Measurements from ENCODE around the gene SETD1A. TPM values are rescaled to one million over a fixed set of nuclear protein-coding genes. Genes with fewer than 3 reads are reported as not detected.

The SETD1A gene
- total and polyA plus RNA-seq, 5 donors: 9.6 to 11.6 (median 10.2) TPM

GRCh38 chr16:30956601-30957455 lies 726 bp upstream of the SETD1A start:
- Histone ChIP-seq H3K4me3 (ENCODE audit: low read length) (peak overlapping the region; percentile 94), H3K4me1 (ENCODE audit: control insufficient read depth, insufficient read depth, low read length) (no peaks in the 10 kb centered on the region), H3K27me3 (ENCODE audit: control insufficient read depth, insufficient read depth) (no peaks in the 10 kb centered on the region), H3K27ac (ENCODE audit: low read length) (peak overlapping the region; percentile 97), H3K9me3 (ENCODE audit: control insufficient read depth, low read length) (no peaks in the 10 kb centered on the region)
- WGBS: 28% methylated on average over 42 of the region's 42 CpGs
- DNase-seq (peak; percentile 91 to 95 (median 94)), ATAC-seq (peak; percentile 86)
- intact Hi-C loops (cut with DNase I): no loop called here

- H3K27me3 ChIP-seq (ENCODE audit: control insufficient read depth, insufficient read depth): no peaks in the 10 kb centered on the region
- DNase-seq: peak in 1 of 3 donors; percentile 86
- peak overlapping the region; percentile 99 for H3K27ac ChIP-seq (ENCODE audit: low read length)
- H3K4me1 ChIP-seq (ENCODE audit: control insufficient read depth, insufficient read depth, low read length): no peaks in the 10 kb centered on the region
- intact Hi-C loops (cut with DNase I): no loop called here
- H3K9me3 ChIP-seq (ENCODE audit: control insufficient read depth, low read length): no peaks in the 10 kb centered on the region
- ATAC-seq: peak; percentile 12 to 13
- 11% methylated on average over 55 of the region's 55 CpGs for WGBS
- H3K4me3 ChIP-seq (ENCODE audit: low read length): peak overlapping the region; percentile 94
Observed at GRCh38 chr16:30958175-30959079, 873 bp downstream of the SETD1A start.

- Histone ChIP-seq H3K4me3 (ENCODE audit: low read length) (no peak overlapping the region), H3K27ac (ENCODE audit: low read length) (no peak overlapping the region), H3K27me3 (ENCODE audit: control insufficient read depth, insufficient read depth) (no peaks in the 10 kb centered on the region), H3K9me3 (ENCODE audit: control insufficient read depth, low read length) (no peaks in the 10 kb centered on the region), H3K4me1 (ENCODE audit: control insufficient read depth, insufficient read depth, low read length) (no peaks in the 10 kb centered on the region)
- intact Hi-C loops (cut with DNase I): no loop called here
- no peak for ATAC-seq
- 91% methylated on average over 11 of the region's 11 CpGs for WGBS
- peak in 1 of 3 donors; percentile 57 for DNase-seq
Observed at GRCh38 chr16:30961384-30961783, 3.8 kb downstream of the SETD1A start.

- 93% methylated on average over 18 of the region's 18 CpGs for WGBS
- H3K4me1 ChIP-seq (ENCODE audit: control insufficient read depth, insufficient read depth, low read length): no peaks in the 10 kb centered on the region
- H3K27ac ChIP-seq (ENCODE audit: low read length): no peak overlapping the region
- H3K27me3 ChIP-seq (ENCODE audit: control insufficient read depth, insufficient read depth): no peaks in the 10 kb centered on the region
- H3K9me3 ChIP-seq (ENCODE audit: control insufficient read depth, low read length): no peaks in the 10 kb centered on the region
- ATAC-seq: no peak
- H3K4me3 ChIP-seq (ENCODE audit: low read length): no peak overlapping the region
- intact Hi-C loops (cut with DNase I): no loop called here
- peak in 1 of 3 donors; percentile 60 for DNase-seq
Observed at GRCh38 chr16:30963925-30964511, 6.5 kb downstream of the SETD1A start.

GRCh38 chr16:30964574-30965226 lies 7.1 kb downstream of the SETD1A start:
- no peaks in the 10 kb centered on the region for H3K4me1 ChIP-seq (ENCODE audit: control insufficient read depth, insufficient read depth, low read length)
- no peak overlapping the region for H3K27ac ChIP-seq (ENCODE audit: low read length)
- DNase-seq: peak in 1 of 3 donors; percentile 42
- no peak for ATAC-seq
- intact Hi-C loops (cut with DNase I): no loop called here
- no peak overlapping the region for H3K4me3 ChIP-seq (ENCODE audit: low read length)
- no peaks in the 10 kb centered on the region for H3K9me3 ChIP-seq (ENCODE audit: control insufficient read depth, low read length)
- H3K27me3 ChIP-seq (ENCODE audit: control insufficient read depth, insufficient read depth): no peaks in the 10 kb centered on the region
- 88% methylated on average over 33 of the region's 33 CpGs for WGBS

- DNase-seq: peak in 1 of 3 donors; percentile 25
- WGBS: 86% methylated on average over 15 of the region's 15 CpGs
- Histone ChIP-seq H3K4me3 (ENCODE audit: low read length) (no peak overlapping the region), H3K4me1 (ENCODE audit: control insufficient read depth, insufficient read depth, low read length) (no peaks in the 10 kb centered on the region), H3K27me3 (ENCODE audit: control insufficient read depth, insufficient read depth) (no peaks in the 10 kb centered on the region), H3K27ac (ENCODE audit: low read length) (no peak overlapping the region), H3K9me3 (ENCODE audit: control insufficient read depth, low read length) (no peaks in the 10 kb centered on the region)
- intact Hi-C loops (cut with DNase I): no loop called here
- no peak for ATAC-seq
Observed at GRCh38 chr16:30965436-30965835, 7.9 kb downstream of the SETD1A start.

- no peaks in the 10 kb centered on the region for H3K27me3 ChIP-seq (ENCODE audit: control insufficient read depth, insufficient read depth)
- intact Hi-C loops (cut with DNase I): no loop called here
- 92% methylated on average over 19 of the region's 19 CpGs for WGBS
- no peak overlapping the region for H3K4me3 ChIP-seq (ENCODE audit: low read length)
- ATAC-seq (peak in 1 of 2 donors; percentile 17), DNase-seq (peak in 1 of 3 donors; percentile 35)
- no peak overlapping the region for H3K27ac ChIP-seq (ENCODE audit: low read length)
- H3K9me3 ChIP-seq (ENCODE audit: control insufficient read depth, low read length): no peaks in the 10 kb centered on the region
- H3K4me1 ChIP-seq (ENCODE audit: control insufficient read depth, insufficient read depth, low read length): no peaks in the 10 kb centered on the region
Observed at GRCh38 chr16:30966033-30966619, 8.6 kb downstream of the SETD1A start.

- no peak overlapping the region for H3K27ac ChIP-seq (ENCODE audit: low read length)
- H3K4me1 ChIP-seq (ENCODE audit: control insufficient read depth, insufficient read depth, low read length): no peaks in the 10 kb centered on the region
- ATAC-seq: no peak
- peak in 1 of 3 donors; percentile 13 for DNase-seq
- H3K9me3 ChIP-seq (ENCODE audit: control insufficient read depth, low read length): no peaks in the 10 kb centered on the region
- intact Hi-C loops (cut with DNase I): no loop called here
- 83% methylated on average over 4 of the region's 4 CpGs for WGBS
- H3K4me3 ChIP-seq (ENCODE audit: low read length): no peak overlapping the region
- H3K27me3 ChIP-seq (ENCODE audit: control insufficient read depth, insufficient read depth): no peaks in the 10 kb centered on the region
Observed at GRCh38 chr16:30967795-30968194, 10.2 kb downstream of the SETD1A start.

GRCh38 chr16:30969246-30969842 lies 11.8 kb downstream of the SETD1A start:
- WGBS: 96% methylated on average over 19 of the region's 19 CpGs
- ATAC-seq (no peak), DNase-seq (peak in 1 of 3 donors; percentile 26)
- H3K4me3 ChIP-seq (ENCODE audit: low read length): no peak overlapping the region
- no peak overlapping the region for H3K27ac ChIP-seq (ENCODE audit: low read length)
- H3K27me3 ChIP-seq (ENCODE audit: control insufficient read depth, insufficient read depth): no peaks in the 10 kb centered on the region
- no peaks in the 10 kb centered on the region for H3K9me3 ChIP-seq (ENCODE audit: control insufficient read depth, low read length)
- no peaks in the 10 kb centered on the region for H3K4me1 ChIP-seq (ENCODE audit: control insufficient read depth, insufficient read depth, low read length)
- intact Hi-C loops (cut with DNase I): no loop called here

- intact Hi-C loops (cut with DNase I): no loop called here
- Histone ChIP-seq H3K4me3 (ENCODE audit: low read length) (no peak overlapping the region), H3K4me1 (ENCODE audit: control insufficient read depth, insufficient read depth, low read length) (no peaks in the 10 kb centered on the region), H3K27me3 (ENCODE audit: control insufficient read depth, insufficient read depth) (no peaks in the 10 kb centered on the region), H3K27ac (ENCODE audit: low read length) (no peak overlapping the region), H3K9me3 (ENCODE audit: control insufficient read depth, low read length) (no peaks in the 10 kb centered on the region)
- DNase-seq (no peak), ATAC-seq (no peak)
- 92% methylated on average over 14 of the region's 14 CpGs for WGBS
Observed at GRCh38 chr16:30971298-30971697, 13.7 kb downstream of the SETD1A start.
